GM21447 (cell line): ENCODE results near the gene BTD.

Experiments
- ATAC-seq: cut with Tn5 transposase; IDR thresholded peaks from one replicate; pipeline ENCODE4 v1.9.1; 2021; ENCODE audit not compliant: unreplicated experiment

BTD gene

GRCh38 chr3:15601399-15602145 lies at the start of gene BTD, which contains the start of gene HACL1:
BTD (plus strand) TSS chr3:15601745; CDS start chr3:15635440, 33,695 bp downstream.
HACL1 (minus strand) TSS chr3:15601569; CDS start chr3:15601463, 106 bp downstream.
- peak; percentile 93 for ATAC-seq

- no peak for ATAC-seq
These were observed 49.6 kb upstream of the BTD start for GRCh38 chr3:15551902-15552301.

GRCh38 chr3:15553749-15554148 lies 47.8 kb upstream of the BTD start:
- ATAC-seq: no peak

GRCh38 chr3:15556512-15556911 lies 45.0 kb upstream of the BTD start:
- peak; percentile 90 for ATAC-seq

GRCh38 chr3:15557511-15557946 lies 44.0 kb upstream of the BTD start:
- ATAC-seq: no peak

GRCh38 chr3:15558581-15558980 lies 43.0 kb upstream of the BTD start:
- no peak for ATAC-seq

GRCh38 chr3:15562560-15562959 lies 39.0 kb upstream of the BTD start:
- no peak for ATAC-seq

GRCh38 chr3:15563190-15563589 lies 38.4 kb upstream of the BTD start:
- no peak for ATAC-seq

GRCh38 chr3:15572138-15572537 lies 29.4 kb upstream of the BTD start:
- ATAC-seq: no peak

GRCh38 chr3:15575446-15575845 lies 26.1 kb upstream of the BTD start:
- ATAC-seq: no peak

GRCh38 chr3:15576475-15576874 lies 25.1 kb upstream of the BTD start:
- no peak for ATAC-seq

- ATAC-seq: no peak
These were observed 23.2 kb upstream of the BTD start for GRCh38 chr3:15578289-15578867.

GRCh38 chr3:15579051-15579450 lies 22.5 kb upstream of the BTD start:
- no peak for ATAC-seq

GRCh38 chr3:15581471-15582394 lies 19.8 kb upstream of the BTD start:
- ATAC-seq: no peak

GRCh38 chr3:15585111-15585845 lies 16.3 kb upstream of the BTD start:
- no peak for ATAC-seq

GRCh38 chr3:15591242-15591641 lies 10.3 kb upstream of the BTD start:
- no peak for ATAC-seq

- no peak for ATAC-seq
These were observed 9.6 kb upstream of the BTD start for GRCh38 chr3:15591928-15592327.

GRCh38 chr3:15592968-15593367 lies 8.6 kb upstream of the BTD start:
- ATAC-seq: no peak

- ATAC-seq: no peak
These were observed 5.6 kb upstream of the BTD start for GRCh38 chr3:15595955-15596354.

- peak; percentile 13 for ATAC-seq
These were observed 523 bp upstream of the BTD start for GRCh38 chr3:15601046-15601398.

GRCh38 chr3:15602146-15602536 lies 596 bp downstream of the BTD start:
- ATAC-seq: peak; percentile 9
